CD4-positive, alpha-beta T cell (primary cell): ENCODE data around the gene ZDHHC6. TPM values are rescaled to one million over a fixed set of nuclear protein-coding genes. Genes with fewer than 3 reads are reported as not detected.

Experiments
- ATAC-seq: fragments of 200-7000 bp; cut with Tn5 transposase; one replicate; pipeline ENCODE4 v1.10.0; 2022; ENCODE audit warnings: mild to moderate bottlenecking; ENCODE audit not compliant: poor library complexity
- CTCF ChIA-PET: fragments of 350-600 bp; sonication (Branson Sonifier 250); formaldehyde crosslinking; loops from one replicate; lab custom pipeline; 2021; ENCODE audit warnings: antibody characterized with exemption, inconsistent platforms; lab: Charles Lee
- POLR2A ChIA-PET: fragments of 350-600 bp; sonication (Branson Sonifier 250); formaldehyde crosslinking; loops from one replicate; lab custom pipeline; 2021; ENCODE audit warnings: antibody characterized with exemption, inconsistent platforms; lab: Charles Lee
- DNase-seq, 14 experiments: peaks; one replicate each; pipeline ENCODE4 v3.0.0-alpha.2; 2013 to 2020; ENCODE audit warnings: mixed read lengths in 2 of 14
- H3K27ac ChIP-seq, 2 donors: one replicate each; pipeline versions ENCODE4 v1.5.1 to v1.7.0; 2013; ENCODE audit warnings: low read length in 2 of 2, low read depth in 1 of 2, mild to moderate bottlenecking in 1 of 2
- H3K27me3 ChIP-seq, 2 experiments: 1 replicate in 1 of 2; 2 replicates in 1 of 2; pipeline versions ENCODE4 v1.6.1 to v1.7.0; 2013; ENCODE audit warnings: low read length in 2 of 2, control low read depth in 1 of 2, mild to moderate bottlenecking in 1 of 2, moderate library complexity in 1 of 2; ENCODE audit not compliant: insufficient read depth in 2 of 2, control insufficient read depth in 1 of 2
- H3K36me3 ChIP-seq: one replicate; pipeline ENCODE4 v1.6.1; 2013; ENCODE audit warnings: low read length, control low read depth; ENCODE audit not compliant: insufficient read depth
- H3K4me1 ChIP-seq: one replicate; pipeline ENCODE4 v1.6.1; 2013; ENCODE audit warnings: low read length, control low read depth; ENCODE audit not compliant: insufficient read depth
- H3K4me3 ChIP-seq: one replicate; pipeline ENCODE4 v1.5.1; 2013; ENCODE audit warnings: mild to moderate bottlenecking, low read length, moderate library complexity
- H3K9me3 ChIP-seq, 2 experiments: 1 replicate in 1 of 2; 2 replicates in 1 of 2; pipeline versions ENCODE4 v1.6.1 to v1.7.0; 2013; ENCODE audit warnings: low read length in 2 of 2, mild to moderate bottlenecking in 2 of 2, control low read depth in 1 of 2, moderate library complexity in 1 of 2; ENCODE audit not compliant: control insufficient read depth in 1 of 2, insufficient read depth in 1 of 2
- H3K27ac Mint-ChIP-seq: one replicate; pipeline ENCODE4 v1.8.0; 2020; ENCODE audit warnings: mixed read lengths
- H3K27me3 Mint-ChIP-seq: one replicate; pipeline ENCODE4 v1.8.0; 2021; ENCODE audit warnings: mixed read lengths
- H3K36me3 Mint-ChIP-seq: one replicate; pipeline ENCODE4 v1.8.0; 2021; ENCODE audit warnings: low read depth, mixed read lengths
- H3K4me1 Mint-ChIP-seq: one replicate; pipeline ENCODE4 v1.8.0; 2021; ENCODE audit warnings: low read depth, mixed read lengths
- H3K4me3 Mint-ChIP-seq: one replicate; pipeline ENCODE4 v1.8.0; 2020; ENCODE audit warnings: mild to moderate bottlenecking, mixed read lengths
- H3K9me3 Mint-ChIP-seq: one replicate; pipeline ENCODE4 v1.8.0; 2020; ENCODE audit warnings: mixed read lengths
- CTCF ChIP-seq: fragments of 200-600 bp; IDR thresholded peaks from one replicate; pipeline ENCODE4 v1.8.0; 2022; ENCODE audit warnings: antibody characterized with exemption, mild to moderate bottlenecking
- intact Hi-C, 2 experiments: fragments of 100-400 bp; cut with DNase I in 1 of 2; cut with micrococcal nuclease in 1 of 2; formaldehyde crosslinking; loops; one replicate each; pipeline versions ENCODE4 v1.15.1 to v1.9.0; 2023 to 2025; cut with DNase I, micrococcal nuclease
- total RNA-seq, 174 experiments: library from RNA in 2 of 174; stranded (reverse) in 2 of 174; gene quantifications; one replicate each; pipeline ENCODE4 v1.2.3 and lab custom pipeline; 2021 to 2026

The ZDHHC6 gene
- total RNA-seq, 2 experiments from 2014 or later, result 34.3 to 39.9 TPM

- POLR2A ChIA-PET, result no interaction called here
- DNase-seq (no peak), ATAC-seq (no peak)
- H3K36me3 Mint-ChIP-seq, result peaks cover 53% of the 10 kb centered on the region
- H3K27me3 Mint-ChIP-seq, result no peaks in the 10 kb centered on the region
- no peak overlapping the region for H3K4me3 Mint-ChIP-seq
- no peaks in the 10 kb centered on the region for H3K9me3 Mint-ChIP-seq
- Histone ChIP-seq H3K27ac (no peak overlapping the region), H3K4me1 (peaks cover 2% of the 10 kb centered on the region), H3K27me3 (no peaks in the 10 kb centered on the region), H3K9me3 (no peaks in the 10 kb centered on the region), H3K4me3 (no peak overlapping the region), H3K36me3 (peaks cover 44% of the 10 kb centered on the region)
- intact Hi-C loops, result no loop called here
- no peak overlapping the region for H3K27ac Mint-ChIP-seq
- H3K4me1 Mint-ChIP-seq, result peaks cover 15% of the 10 kb centered on the region
- CTCF ChIA-PET, result interaction anchor here (0.5 to 2.7 kb wide), 2 partner anchors 10 to 465 kb away, joined by 3 to 11 read pairs; no protein-coding TSS in a partner anchor
- no peak for TF ChIP-seq CTCF
Measured at GRCh38 chr10:112461029-112461887, 14.5 kb upstream of the ZDHHC6 start.

DNA sequence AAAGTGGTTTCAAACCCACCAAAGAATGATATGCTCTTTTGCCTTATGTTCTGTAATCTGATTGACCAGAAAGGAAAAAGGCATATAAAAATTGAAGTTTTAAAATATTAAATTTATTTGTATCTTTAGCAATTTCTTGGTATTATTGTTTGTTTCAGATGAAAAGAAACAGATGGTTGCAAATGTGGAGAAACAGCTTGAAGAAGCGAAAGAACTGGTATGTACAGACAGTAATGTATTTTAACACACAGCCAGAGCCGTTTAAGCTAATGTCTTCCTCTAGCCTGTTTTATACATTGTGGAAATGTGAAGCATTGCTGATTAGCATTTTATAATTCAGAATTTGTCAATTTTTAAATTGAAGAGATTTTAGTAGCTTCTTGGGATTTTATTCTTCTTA, 13.7 kb upstream of the ZDHHC6 start:
- no peak for ATAC-seq
- Mint-ChIP-seq H3K27me3 (no peaks in the 10 kb centered on the region), H3K36me3 (peaks cover 44% of the 10 kb centered on the region), H3K9me3 (no peaks in the 10 kb centered on the region), H3K4me3 (no peak overlapping the region), H3K4me1 (peaks cover 15% of the 10 kb centered on the region), H3K27ac (no peak overlapping the region)
- no peak overlapping the region for H3K27ac ChIP-seq
- DNase-seq, result no peak
- POLR2A ChIA-PET, result no interaction called here
- CTCF ChIA-PET, result interaction anchor here (2.7 kb wide), 1 partner anchor 11 kb away, joined by 11 read pairs; no protein-coding TSS in a partner anchor
- H3K4me3 ChIP-seq, result no peak overlapping the region
- peaks cover 2% of the 10 kb centered on the region for H3K4me1 ChIP-seq
- TF ChIP-seq CTCF, result no peak
- H3K36me3 ChIP-seq, result peaks cover 35% of the 10 kb centered on the region
- intact Hi-C loops, result no loop called here
- H3K9me3 ChIP-seq, result no peaks in the 10 kb centered on the region
- H3K27me3 ChIP-seq, result no peaks in the 10 kb centered on the region

DNA sequence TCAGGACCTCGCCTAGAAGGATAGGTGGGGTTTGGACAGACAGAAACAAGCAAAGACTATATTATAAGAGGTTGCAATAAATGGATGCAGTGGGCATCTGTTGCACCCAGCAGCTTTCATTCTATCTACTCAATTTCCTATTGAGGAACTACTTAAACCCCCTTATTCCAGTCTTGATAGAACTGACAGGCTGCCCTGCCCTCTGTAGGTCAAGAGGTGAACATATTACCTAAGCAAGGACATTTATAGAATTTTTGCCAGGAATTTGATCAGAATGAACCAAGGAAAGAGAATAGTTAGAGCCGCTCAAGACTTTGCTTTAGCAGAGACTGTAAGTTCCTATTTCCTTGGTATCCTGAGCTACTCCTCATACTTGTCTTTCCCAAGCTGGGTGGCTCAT, 9.8 kb upstream of the ZDHHC6 start:
- no peak overlapping the region for H3K4me3 Mint-ChIP-seq
- intact Hi-C loops, result no loop called here
- ATAC-seq (no peak), DNase-seq (peak in 2 of 14 experiments; percentile 5 to 12)
- H3K36me3 Mint-ChIP-seq, result peaks cover 17% of the 10 kb centered on the region
- H3K27ac ChIP-seq, result no peak overlapping the region
- no peak overlapping the region for H3K4me3 ChIP-seq
- peaks cover 34% of the 10 kb centered on the region for H3K4me1 Mint-ChIP-seq
- H3K36me3 ChIP-seq, result peaks cover 10% of the 10 kb centered on the region
- CTCF ChIA-PET, result interaction anchor here (0.5 to 0.9 kb wide), 3 partner anchors 14 to 656 kb away, joined by 3 to 6 read pairs (median 4); no protein-coding TSS in a partner anchor
- H3K27me3 ChIP-seq, result no peaks in the 10 kb centered on the region
- H3K27ac Mint-ChIP-seq, result no peak overlapping the region
- no peaks in the 10 kb centered on the region for H3K27me3 Mint-ChIP-seq
- H3K9me3 Mint-ChIP-seq, result no peaks in the 10 kb centered on the region
- POLR2A ChIA-PET, result interaction anchor here (1.3 kb wide), 1 partner anchor 10 kb away, joined by 6 read pairs; the partner anchor contains the start of genes VTI1A and ZDHHC6
- TF ChIP-seq CTCF, result no peak
- peaks cover 2% of the 10 kb centered on the region for H3K4me1 ChIP-seq
- H3K9me3 ChIP-seq, result no peaks in the 10 kb centered on the region
